AG08395 (cell line): Measurements from ENCODE around the gene PDGFB.

Experiments
- DNase-seq: peaks from one replicate; pipeline ENCODE4 v3.0.0; 2012; ENCODE audit warnings: mixed read lengths, low spot score

The PDGFB gene

GRCh38 chr22:39254122-39254521, 9.3 kb upstream of the PDGFB start:
- DNase-seq = no peak

DNA sequence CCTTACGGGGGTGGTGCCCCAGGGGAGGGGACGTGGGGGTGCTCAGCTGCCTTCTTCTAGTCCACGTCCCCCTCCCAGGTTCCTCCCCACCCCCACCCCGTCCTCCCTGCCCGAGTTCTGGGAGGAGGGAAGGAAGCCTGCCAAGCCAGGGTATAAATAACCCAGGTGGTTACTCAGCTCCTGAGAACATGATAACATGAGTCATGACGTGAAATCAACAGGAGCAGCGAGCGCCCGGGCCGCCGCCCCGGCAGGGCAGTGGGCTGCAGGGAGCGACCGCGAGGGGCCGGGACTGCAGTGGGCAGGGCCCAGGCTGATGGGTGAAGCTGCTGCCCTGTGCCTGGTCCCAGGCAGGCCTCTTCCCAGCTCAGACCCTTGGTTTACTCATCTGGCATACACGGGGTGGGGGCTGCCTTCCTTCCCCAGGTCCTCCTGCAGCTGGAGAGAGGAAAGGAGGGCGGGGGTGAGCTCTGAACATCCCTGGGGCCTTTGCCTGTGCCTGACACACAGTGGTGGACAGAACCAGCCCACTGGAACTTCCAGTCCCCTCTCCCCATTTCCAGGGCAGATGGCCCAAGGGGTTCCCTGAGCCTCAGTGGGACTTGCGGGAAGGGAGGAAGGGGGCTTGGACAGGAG, 8.8 kb upstream of the PDGFB start:
- DNase-seq = peak; percentile 82

- DNase-seq = no peak
Measured at GRCh38 chr22:39252461-39253434, 8.0 kb upstream of the PDGFB start.

- no peak for DNase-seq
Measured at GRCh38 chr22:39251762-39252460, 7.1 kb upstream of the PDGFB start.

GRCh38 chr22:39250838-39251237, 6.1 kb upstream of the PDGFB start:
- no peak for DNase-seq

DNA sequence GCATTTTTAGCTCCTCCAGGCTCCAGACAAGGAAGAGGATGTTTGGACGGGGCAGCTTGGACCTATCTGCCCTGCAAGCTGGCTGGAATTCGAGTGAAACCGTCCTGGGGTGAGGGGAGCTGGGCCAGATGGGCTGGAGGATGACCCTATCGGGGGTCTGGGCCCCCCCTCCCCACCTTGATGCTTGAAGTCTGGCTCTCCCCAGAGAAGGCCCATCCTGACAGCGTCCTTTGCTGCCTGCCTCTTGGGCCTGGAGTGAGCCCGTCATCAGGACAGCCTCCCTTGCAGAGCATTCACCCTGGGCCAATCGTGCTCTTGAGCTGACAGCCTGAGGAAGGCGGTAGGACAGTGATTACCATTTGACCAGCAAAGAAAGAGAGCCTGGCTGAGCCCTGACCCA, 5.3 kb upstream of the PDGFB start:
- no peak for DNase-seq

- DNase-seq = no peak
Measured at GRCh38 chr22:39249086-39249704, 4.4 kb upstream of the PDGFB start.

DNA sequence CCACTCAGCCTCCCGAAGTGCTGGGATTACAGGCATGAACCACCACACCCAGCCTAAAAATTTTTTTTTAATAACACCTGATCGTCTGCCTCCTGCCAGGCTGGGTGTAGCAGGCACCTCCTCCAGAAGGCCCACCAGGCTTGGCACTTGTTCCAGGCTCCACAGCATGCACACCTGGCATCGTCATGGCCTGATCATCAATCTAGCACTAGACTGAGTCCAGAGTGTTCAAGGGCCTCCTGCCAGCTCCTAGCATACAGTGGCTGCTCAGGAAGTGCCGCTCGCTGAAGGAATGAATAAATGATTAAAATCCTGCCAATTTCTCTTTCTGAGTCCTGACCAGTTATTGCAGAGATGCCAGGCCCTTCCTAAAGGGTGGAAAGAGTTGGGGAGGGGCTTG, 3.5 kb upstream of the PDGFB start:
- DNase-seq = no peak

DNA sequence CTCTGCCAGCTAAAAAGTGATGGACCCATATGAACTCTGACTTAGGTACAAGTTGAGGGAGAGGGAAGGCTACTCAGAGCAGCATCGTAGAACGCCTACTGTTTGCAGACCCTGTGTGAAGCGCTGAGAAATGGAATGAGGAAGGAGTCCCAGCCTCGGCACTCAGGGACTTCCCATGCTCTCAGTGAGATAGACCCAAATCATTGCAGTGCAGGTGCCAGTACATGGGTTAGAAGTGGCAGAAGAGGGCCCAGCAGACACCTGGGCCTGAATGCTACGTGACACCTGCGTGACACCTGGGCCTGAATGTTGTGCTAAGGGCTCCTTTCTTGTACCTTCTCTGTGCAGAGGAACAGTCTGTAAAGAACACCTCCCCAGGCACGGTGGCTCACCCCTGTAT, 2.6 kb upstream of the PDGFB start:
- DNase-seq = no peak

DNA sequence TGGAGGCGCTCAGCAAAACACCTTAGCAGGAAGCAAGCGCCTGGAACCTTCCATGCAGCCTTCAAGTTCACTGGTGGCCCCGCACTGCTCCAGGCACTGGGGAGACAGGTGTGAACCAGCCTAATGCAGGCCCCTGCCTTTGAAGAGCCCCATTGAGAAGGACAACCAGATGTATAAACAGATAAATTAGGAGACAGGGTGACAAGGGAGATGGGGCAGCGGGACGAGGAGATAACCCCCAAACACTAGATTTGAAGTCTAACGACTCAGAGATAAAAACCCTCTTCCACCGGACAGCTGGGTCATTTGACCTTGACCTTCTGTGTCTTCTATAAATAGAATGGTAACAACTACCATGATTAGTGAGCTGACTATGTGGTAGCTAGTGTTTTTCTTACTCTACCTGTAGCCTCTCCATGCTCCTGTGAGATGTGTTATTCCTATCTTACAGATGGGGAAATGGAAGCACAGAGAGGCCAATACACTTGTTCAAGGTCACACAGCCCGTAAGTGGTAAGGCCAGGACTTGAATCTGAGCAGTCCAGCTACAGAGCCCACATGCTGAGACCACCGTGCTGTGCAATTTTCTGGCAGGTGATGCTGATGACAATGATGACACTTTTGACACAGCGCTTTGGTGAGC, 2.0 kb upstream of the PDGFB start:
- no peak for DNase-seq

DNA sequence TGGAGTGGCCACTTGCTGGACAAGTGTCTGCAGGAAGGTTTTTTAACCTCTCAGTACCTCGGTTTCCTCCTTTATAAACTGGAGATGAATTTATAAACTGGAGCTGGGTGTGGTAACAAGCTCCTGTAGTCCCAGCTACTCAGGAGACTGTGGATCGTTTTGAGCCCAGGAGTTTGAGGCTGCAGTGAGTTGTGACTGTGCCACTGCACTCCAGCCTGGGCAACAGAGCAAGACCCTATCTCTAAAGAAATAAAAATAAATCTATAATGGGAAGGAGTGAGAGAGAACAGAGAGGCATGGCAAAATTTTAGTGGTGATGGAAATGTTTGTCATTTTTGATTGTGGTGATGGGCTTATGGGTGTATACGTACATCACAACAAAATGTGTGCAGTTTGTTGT, 1.4 kb upstream of the PDGFB start:
- no peak for DNase-seq

DNA sequence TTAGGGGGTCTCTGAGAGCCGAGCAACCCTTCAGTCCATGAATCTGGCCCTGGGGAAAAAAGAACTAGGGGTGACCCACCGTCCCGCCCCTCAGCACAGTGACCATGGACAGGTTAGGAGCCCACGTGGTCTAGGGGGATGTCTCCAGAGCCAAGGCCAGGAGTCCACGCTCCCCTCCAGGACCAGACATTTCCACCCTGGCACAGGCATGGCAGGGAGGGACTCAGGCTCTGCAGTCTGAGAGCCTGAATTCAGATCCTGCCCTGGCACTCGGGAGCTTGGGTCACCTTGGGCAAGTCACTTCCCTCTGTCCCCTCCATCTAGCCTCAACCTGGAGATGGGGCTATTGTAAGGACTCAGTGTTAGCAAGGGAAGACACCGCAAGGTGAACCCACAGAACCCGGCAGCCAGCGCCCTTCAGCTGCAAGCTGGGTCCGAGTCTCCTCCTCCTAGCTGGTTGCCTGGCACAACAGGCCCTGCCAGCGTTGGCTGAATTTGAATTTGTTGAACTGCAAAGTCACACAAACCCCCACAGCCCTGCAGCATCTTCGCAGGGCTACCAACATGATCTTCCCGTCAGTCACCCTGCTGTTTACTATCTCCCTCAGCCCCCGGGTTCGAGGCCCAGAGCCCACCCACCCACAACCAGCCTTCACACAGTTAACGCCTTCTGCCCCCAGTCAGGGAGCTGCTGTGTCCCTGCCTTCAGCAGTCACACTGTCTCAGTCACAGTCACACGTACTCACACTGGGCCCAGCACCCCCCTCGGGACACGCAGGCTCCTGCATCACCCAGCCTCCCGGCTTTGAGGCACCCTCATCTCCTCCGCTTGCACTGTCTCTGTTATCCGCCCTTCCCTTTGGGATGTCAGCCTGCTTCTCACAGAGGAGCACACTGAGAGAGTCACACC, 603 bp upstream of the PDGFB start:
- no peak for DNase-seq

- no peak for DNase-seq
Measured at GRCh38 chr22:39244136-39244495, 666 bp downstream of the PDGFB start.

DNA sequence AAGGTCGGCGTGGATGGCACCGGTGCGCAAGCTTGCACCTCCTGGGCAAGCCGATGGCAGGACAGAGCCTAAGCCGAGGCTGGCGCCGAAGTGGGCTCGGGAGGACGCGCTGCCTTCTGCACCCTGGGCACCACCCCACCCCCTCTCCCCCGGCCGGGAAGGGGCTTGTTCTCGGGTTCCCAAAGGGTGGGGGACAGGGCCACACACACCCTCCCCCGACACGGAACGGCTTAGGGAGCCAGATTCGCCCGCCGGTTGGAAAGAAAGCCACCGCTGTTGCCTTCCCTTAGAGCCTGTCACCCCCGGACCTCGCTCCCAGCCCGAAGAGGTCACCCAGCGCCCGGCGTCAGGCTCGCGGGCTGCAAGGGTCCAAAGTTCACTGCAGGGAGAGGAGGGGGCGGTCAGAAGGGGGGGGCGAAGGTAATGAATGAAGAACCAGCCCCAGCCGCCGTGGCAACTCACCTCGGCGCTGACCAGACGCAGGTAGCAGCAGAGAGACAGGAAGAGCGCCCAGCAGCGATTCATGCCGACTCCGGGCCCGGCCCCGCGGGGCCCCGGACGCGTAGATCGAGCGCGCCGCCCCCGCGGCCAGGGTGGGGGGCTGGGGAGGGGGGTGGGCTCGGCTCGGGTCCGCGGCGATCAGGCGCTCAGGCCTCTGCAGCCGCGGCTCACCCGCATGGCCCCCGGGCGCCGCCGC, 1.2 kb downstream of the PDGFB start:
- no peak for DNase-seq

DNA sequence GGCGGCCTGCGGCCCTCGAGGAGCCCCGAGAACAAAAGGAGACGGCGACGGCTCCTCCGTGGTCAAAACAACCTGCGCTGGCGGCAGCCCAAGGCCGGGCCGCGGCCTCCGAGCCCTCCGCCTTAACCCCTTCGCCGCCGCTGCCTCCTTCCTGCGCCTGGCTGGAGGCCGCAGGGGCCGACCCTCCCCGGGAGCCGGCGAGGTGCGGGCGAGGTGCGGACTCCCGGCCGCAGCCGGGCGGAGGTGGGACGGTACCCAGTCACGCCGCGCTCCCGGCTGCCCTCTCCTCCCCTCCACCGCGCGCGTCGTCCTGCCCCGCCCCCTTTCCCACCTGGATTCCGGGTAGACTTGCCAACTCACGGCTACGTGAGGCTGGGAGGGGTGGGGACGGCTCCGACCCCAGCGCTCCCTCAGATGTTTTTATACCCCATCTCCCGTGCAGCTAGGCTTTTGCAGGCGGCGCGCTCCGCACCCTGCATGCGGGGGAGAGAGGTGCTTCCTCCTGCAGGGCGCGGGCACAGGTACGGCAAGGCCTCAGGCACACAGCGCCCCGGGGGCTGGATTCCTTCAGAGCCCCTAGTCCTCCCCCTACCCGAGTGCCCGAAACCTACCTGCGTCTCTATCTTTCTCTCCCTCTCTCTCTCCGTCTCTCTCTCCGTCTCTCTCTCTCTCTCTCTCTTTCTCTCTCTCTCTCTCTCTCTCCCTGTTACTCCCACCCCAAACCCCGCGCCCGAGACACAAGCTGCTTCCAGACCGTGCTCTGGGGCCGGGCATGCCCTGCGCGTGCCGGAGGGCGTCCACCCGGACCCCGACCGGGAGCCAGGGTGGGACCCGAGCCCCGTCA, 2.0 kb downstream of the PDGFB start:
- DNase-seq = no peak

GRCh38 chr22:39241794-39242594, 2.8 kb downstream of the PDGFB start:
- DNase-seq = no peak

DNA sequence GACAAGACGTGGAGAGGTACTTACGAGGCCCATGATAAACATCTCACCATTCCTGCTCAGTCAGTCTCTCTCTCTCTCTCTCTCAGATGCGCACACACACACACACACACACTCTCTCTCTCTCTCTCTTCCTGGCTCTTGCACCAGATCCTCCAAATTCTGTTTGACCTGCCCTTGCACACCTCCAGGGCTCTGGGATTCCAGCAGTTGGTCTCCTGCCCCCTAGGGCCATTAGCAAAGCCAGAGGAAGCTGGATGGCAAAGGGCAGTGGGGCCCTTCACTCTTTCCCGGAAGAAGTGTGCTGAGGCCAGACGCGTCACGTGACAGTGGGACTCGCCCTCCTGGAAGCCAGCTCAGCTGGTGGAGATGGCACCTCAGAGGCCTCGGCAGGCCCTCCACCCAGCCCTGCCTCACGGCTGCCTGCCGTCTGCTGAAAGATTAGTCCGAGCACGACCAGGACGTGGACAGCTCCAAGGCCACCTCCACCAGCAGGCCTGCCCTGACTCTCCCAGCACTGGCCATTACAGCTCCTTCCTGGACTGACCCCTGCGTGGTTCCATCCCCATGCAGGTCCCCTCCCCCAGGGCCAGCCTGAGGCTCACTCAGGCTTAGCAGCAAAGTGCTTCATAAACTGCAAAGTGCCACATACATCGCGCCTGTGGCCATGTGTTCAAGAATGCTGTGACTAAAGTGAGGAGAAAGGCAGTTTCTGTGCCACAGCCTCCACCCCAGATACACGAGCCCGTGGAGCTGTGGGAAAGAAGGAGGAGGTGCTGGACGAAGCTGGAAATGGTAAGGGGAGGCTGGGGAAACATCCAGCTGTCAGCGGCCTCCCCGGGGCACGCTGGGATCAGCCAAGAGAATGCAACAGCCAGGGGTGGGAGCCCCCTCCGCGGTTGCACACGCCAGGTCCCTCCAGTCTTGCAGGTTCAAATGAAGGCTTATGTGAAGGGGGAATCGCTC, 3.7 kb downstream of the PDGFB start:
- DNase-seq = no peak
